ENCODE results near the gene DMAC2.

Gene DMAC2

DNA sequence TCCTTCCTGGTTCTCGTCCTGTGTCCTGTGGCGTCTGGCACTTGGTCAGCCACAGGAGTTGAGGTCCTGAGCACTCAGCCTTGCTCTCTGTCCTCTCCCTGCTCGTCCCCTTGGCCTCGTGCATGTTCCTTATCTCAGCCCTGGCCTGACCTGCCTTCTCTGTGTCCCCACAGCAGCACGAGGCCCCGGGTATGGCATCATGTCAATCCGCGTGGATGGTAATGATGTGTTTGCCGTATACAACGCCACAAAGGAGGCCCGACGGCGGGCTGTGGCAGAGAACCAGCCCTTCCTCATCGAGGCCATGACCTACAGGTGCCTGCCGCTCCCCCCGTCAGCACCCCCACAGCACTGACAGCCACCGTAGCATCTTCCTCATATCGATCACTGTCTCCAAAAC is 17.3 kb downstream of the DMAC2 start:
- Histone ChIP-seq H3K4me2 (ENCODE audit: insufficient read depth, low read length) (no peak overlapping the region), H3K79me2 (ENCODE audit: insufficient read depth, low read length) (no peaks in the 10 kb centered on the region), H3K4me1 (ENCODE audit: insufficient read depth, low read length) (no peaks in the 10 kb centered on the region), H3K27ac (ENCODE audit: low read length) (no peak overlapping the region), H3K36me3 (ENCODE audit: insufficient read depth, low read length) (peaks cover 61% of the 10 kb centered on the region), H3K9ac (ENCODE audit: low read depth, low read length) (no peak overlapping the region), H3K9me3 (ENCODE audit: insufficient read depth, low read length, severe bottlenecking) (no peaks in the 10 kb centered on the region), H4K20me1 (ENCODE audit: insufficient read depth, low read length) (peaks cover 4% of the 10 kb centered on the region; the same call in 1 of the 2 replicates), H2AFZ (ENCODE audit: low read depth, low read length) (no peak overlapping the region), H3K27me3 (ENCODE audit: insufficient read depth, low read length, poor library complexity) (no peaks in the 10 kb centered on the region), H3K4me3 (ENCODE audit: low read depth in 1 of 2, low read length in 2 of 2) (no peak overlapping the region)
- ATAC-seq (ENCODE audit: insufficient read depth, low read depth) (no peak), DNase-seq (no peak)
- TF ChIP-seq CTCF (IDR thresholded peaks at IDR 0.05; ENCODE audit: borderline replicate concordance, extremely low read depth, low read length, poor library complexity, severe bottlenecking), result no peak
- no peak for TF ChIP-seq EZH2 (IDR thresholded peaks at IDR 0.05; ENCODE audit: borderline replicate concordance, low read depth, low read length, severe bottlenecking)

GRCh38 chr19:41421973-41422372 is 17.7 kb downstream of the DMAC2 start:
- Histone ChIP-seq H3K27ac (ENCODE audit: low read length) (no peak overlapping the region), H3K4me2 (ENCODE audit: insufficient read depth, low read length) (no peak overlapping the region), H3K9me3 (ENCODE audit: insufficient read depth, low read length, severe bottlenecking) (no peaks in the 10 kb centered on the region), H3K9ac (ENCODE audit: low read depth, low read length) (no peak overlapping the region), H3K4me3 (ENCODE audit: low read depth in 1 of 2, low read length in 2 of 2) (no peak overlapping the region), H3K36me3 (ENCODE audit: insufficient read depth, low read length) (peaks cover 64% of the 10 kb centered on the region), H4K20me1 (ENCODE audit: insufficient read depth, low read length) (peaks cover 4% of the 10 kb centered on the region; the same call in 1 of the 2 replicates), H3K27me3 (ENCODE audit: insufficient read depth, low read length, poor library complexity) (no peaks in the 10 kb centered on the region), H2AFZ (ENCODE audit: low read depth, low read length) (no peak overlapping the region), H3K79me2 (ENCODE audit: insufficient read depth, low read length) (no peaks in the 10 kb centered on the region), H3K4me1 (ENCODE audit: insufficient read depth, low read length) (no peaks in the 10 kb centered on the region)
- TF ChIP-seq EZH2 (IDR thresholded peaks at IDR 0.05; ENCODE audit: borderline replicate concordance, low read depth, low read length, severe bottlenecking) (no peak), CTCF (IDR thresholded peaks at IDR 0.05; ENCODE audit: borderline replicate concordance, extremely low read depth, low read length, poor library complexity, severe bottlenecking) (no peak)
- DNase-seq, result no peak
- ATAC-seq (ENCODE audit: insufficient read depth, low read depth), result no peak

- H3K9ac ChIP-seq (ENCODE audit: low read depth, low read length), result no peak overlapping the region
- H4K20me1 ChIP-seq (ENCODE audit: insufficient read depth, low read length), result peaks cover 4% of the 10 kb centered on the region; the same call in 1 of the 2 replicates
- no peak for ATAC-seq (ENCODE audit: insufficient read depth, low read depth)
- no peak overlapping the region for H2AFZ ChIP-seq (ENCODE audit: low read depth, low read length)
- no peak for DNase-seq
- peaks cover 65% of the 10 kb centered on the region for H3K36me3 ChIP-seq (ENCODE audit: insufficient read depth, low read length)
- TF ChIP-seq CTCF (IDR thresholded peaks at IDR 0.05; ENCODE audit: borderline replicate concordance, extremely low read depth, low read length, poor library complexity, severe bottlenecking) (no peak), EZH2 (IDR thresholded peaks at IDR 0.05; ENCODE audit: borderline replicate concordance, low read depth, low read length, severe bottlenecking) (no peak)
- H3K4me1 ChIP-seq (ENCODE audit: insufficient read depth, low read length), result no peaks in the 10 kb centered on the region
- H3K4me3 ChIP-seq (ENCODE audit: low read depth in 1 of 2, low read length in 2 of 2), result no peak overlapping the region
- no peaks in the 10 kb centered on the region for H3K9me3 ChIP-seq (ENCODE audit: insufficient read depth, low read length, severe bottlenecking)
- no peak overlapping the region for H3K27ac ChIP-seq (ENCODE audit: low read length)
- no peaks in the 10 kb centered on the region for H3K79me2 ChIP-seq (ENCODE audit: insufficient read depth, low read length)
- H3K27me3 ChIP-seq (ENCODE audit: insufficient read depth, low read length, poor library complexity), result no peaks in the 10 kb centered on the region
- no peak overlapping the region for H3K4me2 ChIP-seq (ENCODE audit: insufficient read depth, low read length)
Observed at GRCh38 chr19:41421314-41421713, 18.4 kb downstream of the DMAC2 start.
